ENCODE results near the gene TENT5C.

TENT5C gene

DNA sequence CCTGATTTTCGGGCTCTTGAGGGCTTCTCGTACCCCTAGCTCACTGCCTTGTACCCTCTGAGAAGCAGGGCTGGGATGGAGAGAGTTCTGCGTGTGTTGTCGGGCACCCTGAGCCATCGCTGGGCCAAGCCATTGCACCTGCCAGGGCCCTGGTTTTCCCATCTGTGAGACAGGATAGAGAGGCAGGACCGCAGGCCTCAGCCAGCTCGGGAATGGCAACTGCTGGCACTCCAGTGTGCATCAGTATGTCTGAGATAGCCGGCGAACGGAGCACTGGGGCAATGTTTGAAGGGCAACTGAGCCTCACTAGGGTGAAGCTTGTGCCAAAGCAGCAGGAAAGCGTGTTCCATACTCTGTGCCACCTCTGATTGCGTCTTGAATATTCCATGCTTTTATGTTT, 66.9 kb downstream of the TENT5C start:
- in situ Hi-C loops (cut with HindIII; ENCODE audit: low sequenced_read_pairs) = no loop called here

DNA sequence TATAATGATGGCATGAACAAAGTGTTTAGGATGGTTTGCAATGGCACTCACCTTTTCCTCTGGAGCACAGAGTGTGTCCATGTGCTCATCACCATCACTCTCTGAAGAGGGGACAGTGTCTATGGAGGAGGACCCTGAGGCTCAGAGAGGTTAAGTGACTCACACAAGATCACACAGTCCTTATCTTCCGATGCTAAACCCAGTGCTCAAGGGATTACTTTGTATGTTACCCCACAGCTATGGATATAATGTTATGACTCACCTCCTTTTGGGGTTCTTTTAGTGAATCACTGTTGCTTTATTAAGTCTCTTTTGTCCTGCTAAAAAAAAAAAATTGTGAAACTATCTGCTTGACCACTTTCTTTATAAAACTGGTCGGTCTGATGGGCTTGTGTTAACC, 67.6 kb downstream of the TENT5C start:
- in situ Hi-C loops (cut with HindIII; ENCODE audit: low sequenced_read_pairs) = no loop called here

DNA sequence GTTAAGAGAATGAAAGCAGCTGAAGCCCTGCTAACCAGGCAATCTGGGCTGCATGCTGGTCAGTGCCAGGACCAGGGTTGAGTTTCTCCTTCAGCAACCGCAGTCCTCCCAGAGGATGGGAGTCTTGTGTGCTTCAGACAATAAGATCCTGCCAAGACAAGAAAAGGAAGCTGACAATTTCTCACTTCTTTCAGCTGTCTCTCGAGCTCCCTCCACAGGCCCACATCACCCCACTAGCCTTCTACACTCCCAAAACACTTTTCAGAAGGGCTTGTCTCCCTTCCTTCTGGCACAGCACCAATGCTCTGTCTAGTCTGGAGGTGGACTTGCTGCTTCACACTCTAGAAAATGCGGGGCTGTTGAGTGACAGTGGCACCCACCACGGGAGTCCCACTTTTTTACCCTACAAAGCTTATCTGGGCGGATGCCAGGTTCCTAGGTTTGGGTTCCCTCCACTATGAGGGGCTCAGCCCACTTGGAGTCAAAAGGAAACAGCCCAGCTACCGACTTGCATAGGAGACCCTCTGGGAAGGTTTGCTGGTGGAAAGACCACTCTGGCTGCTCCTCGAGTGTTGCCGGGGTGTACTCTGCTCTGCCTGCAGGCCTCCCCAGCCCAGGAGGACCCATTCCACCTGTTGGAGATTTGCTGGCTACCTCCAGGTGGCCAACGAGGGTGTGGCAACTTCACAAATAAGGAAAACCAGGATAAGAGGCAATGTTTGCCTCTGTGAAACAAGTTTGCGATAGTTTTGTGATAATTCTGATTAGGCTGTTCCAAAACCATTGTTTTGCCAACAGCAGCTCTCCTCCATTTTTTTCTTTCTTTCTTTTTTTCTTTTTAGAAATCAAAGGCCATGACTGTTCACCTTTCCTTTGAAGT, 68.9 kb downstream of the TENT5C start:
- in situ Hi-C loops (cut with HindIII; ENCODE audit: low sequenced_read_pairs) = no loop called here

DNA sequence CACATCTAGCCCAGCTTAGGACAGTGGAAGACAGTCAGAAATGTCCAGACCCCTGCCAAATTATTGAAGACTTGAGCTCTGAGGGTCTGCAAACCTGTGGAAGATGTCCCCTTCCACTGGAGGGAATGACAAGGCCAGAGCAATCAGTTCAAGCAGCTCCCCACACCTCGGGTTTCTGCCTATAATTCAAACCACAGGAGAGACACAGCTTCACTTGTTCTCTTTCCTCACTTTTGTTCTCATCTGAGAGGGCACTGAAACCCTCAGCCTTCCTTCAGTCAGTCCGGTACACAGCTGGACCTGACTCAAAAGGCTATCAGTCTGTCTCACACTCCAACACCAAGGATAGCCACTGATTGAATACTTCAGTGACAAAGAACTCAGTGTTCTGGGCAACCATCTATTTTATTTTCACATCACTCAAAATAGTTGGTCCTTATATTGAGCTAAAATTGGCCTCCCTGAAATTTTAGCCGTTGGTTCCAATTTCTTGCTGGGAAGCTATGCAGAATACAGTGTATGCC, 70.1 kb downstream of the TENT5C start:
- in situ Hi-C loops (cut with HindIII; ENCODE audit: low sequenced_read_pairs) = no loop called here

DNA sequence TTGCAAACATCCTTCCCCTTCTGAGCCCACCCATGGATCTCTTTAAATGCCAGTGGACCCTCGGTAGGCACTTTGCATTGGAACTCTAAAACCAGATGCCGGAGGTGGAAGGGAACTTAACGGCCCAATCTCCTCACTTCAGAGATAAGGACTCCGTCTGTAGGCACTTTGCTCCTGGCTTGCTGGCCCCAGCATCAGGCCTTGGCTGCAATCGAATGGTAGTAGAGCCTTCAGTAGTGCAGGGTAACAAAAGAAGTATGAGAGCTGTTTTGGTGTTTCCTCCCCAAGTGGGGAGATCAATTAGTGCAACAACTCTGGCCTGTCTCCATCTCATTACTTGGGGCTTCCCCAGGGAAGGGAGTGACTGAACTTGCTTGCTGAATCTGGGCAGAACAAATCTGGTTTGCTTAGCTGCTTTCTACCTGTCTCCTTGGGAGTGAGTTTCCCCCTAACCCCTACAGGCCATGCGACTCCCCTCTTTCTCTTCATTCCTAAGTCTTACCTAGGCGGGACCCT, 70.8 kb downstream of the TENT5C start:
- in situ Hi-C loops (cut with HindIII; ENCODE audit: low sequenced_read_pairs) = no loop called here

Data from endothelial cell of hepatic sinusoid (primary cell).